Sigmoid colon (tissue), 7 donors: ENCODE data around the gene TSC22D1. TPM values are rescaled to one million over a fixed set of nuclear protein-coding genes. Genes with fewer than 3 reads are reported as not detected.

Experiments
- DNase-seq: peaks from one replicate; pipeline ENCODE4 v3.0.0-alpha.2; 2019
- H3K27ac ChIP-seq, 4 donors: fragments of 200-600 bp; sonication (generic); one replicate each; pipeline ENCODE4 v1.5.1; 2016 to 2019; ENCODE audit warnings: mild to moderate bottlenecking in 1 of 4
- H3K27me3 ChIP-seq, 3 donors: fragments of 200-600 bp; sonication (generic); one replicate each; pipeline ENCODE4 v1.5.1; 2019; ENCODE audit warnings: mild to moderate bottlenecking in 1 of 3
- H3K36me3 ChIP-seq, 4 donors: fragments of 200-600 bp; sonication (generic); one replicate each; pipeline ENCODE4 v1.5.1; 2016 to 2019
- H3K4me1 ChIP-seq, 4 donors: fragments of 200-600 bp; sonication (generic); one replicate each; pipeline ENCODE4 v1.5.1; 2017 to 2019
- H3K4me3 ChIP-seq, 4 donors: fragments of 200-600 bp; sonication (generic); one replicate each; pipeline ENCODE4 v1.5.1; 2017 to 2019; ENCODE audit warnings: mild to moderate bottlenecking in 2 of 4, moderate library complexity in 1 of 4
- H3K9me3 ChIP-seq, 4 donors: fragments of 200-600 bp in 3 of 4; sonication (generic) in 3 of 4; one replicate each; pipeline versions ENCODE4 v1.5.1 to v1.6.1; 2013 to 2019
- CTCF ChIP-seq, 4 experiments: fragments of 450-650 bp in 3 of 4; fragments of 200-600 bp in 1 of 4; IDR thresholded peaks; one replicate each; pipeline ENCODE4 v1.5.1; 2016 to 2019; ENCODE audit warnings: antibody characterized with exemption in 4 of 4, mild to moderate bottlenecking in 3 of 4, moderate library complexity in 2 of 4
- EP300 ChIP-seq, 4 donors: sonication (generic); formaldehyde crosslinking; IDR thresholded peaks; one replicate each; pipeline ENCODE4 v1.6.1; 2017; ENCODE audit warnings: antibody characterized with exemption in 4 of 4
- POLR2A ChIP-seq, 2 donors: fragments of 450-650 bp; IDR thresholded peaks; one replicate each; pipeline ENCODE4 v1.6.1; 2016; ENCODE audit warnings: antibody characterized with exemption in 2 of 2, mild to moderate bottlenecking in 2 of 2, moderate library complexity in 2 of 2
- POLR2AphosphoS5 ChIP-seq, 4 donors: sonication (generic); formaldehyde crosslinking; IDR thresholded peaks; one replicate each; pipeline ENCODE4 v1.6.1; 2017; ENCODE audit warnings: antibody characterized with exemption in 4 of 4
- WGBS, 2 donors: extraction: QIAGEN DNeasy Blood & Tissue Kit; methylation state at CpG; one replicate each; pipeline ENCODE4 v1.1.7; 2013; 5-methylcytosine and 5-hydroxymethylcytosine counted together
- intact Hi-C: fragments of 100-400 bp; cut with DNase I; formaldehyde crosslinking; loops from one replicate; pipeline ENCODE4 v1.15.1; 2023
- polyA plus RNA-seq, 3 donors: library from polyadenylated mRNA; stranded (reverse); fragments of 200-250 nt; gene quantifications; one replicate each; pipeline ENCODE4 v1.2.3, GENCODE V29; 2013
- total RNA-seq, 4 donors: library from RNA; depleted of rRNA; stranded (reverse); fragments of >200 nt; gene quantifications; one replicate each; pipeline ENCODE4 v1.1.0, GENCODE V29; 2016
- donor health status: healthy with polysubstance abuse.
- donor health status: Bipolar disorder and iron deficiency.
- donor health status: healthy.

The TSC22D1 gene
- total and polyA plus RNA-seq, 7 donors: 121 to 225 (median 176) TPM

GRCh38 chr13:44422755-44423643 lies 153.1 kb downstream of the TSC22D1 start:
- 75 to 84% methylated on average over 15 of the region's 15 CpGs for WGBS, 2 donors
- Histone ChIP-seq H3K27me3 (no peaks in the 10 kb centered on the region), H3K27ac (no peak overlapping the region), H3K4me3 (no peak overlapping the region), H3K9me3 (no peaks in the 10 kb centered on the region), H3K4me1 (no peaks in the 10 kb centered on the region), H3K36me3 (no peaks in the 10 kb centered on the region)
- intact Hi-C loops: no loop called here
- TF ChIP-seq EP300 (IDR thresholded peaks at IDR 0.05) (no peak), POLR2AphosphoS5 (IDR thresholded peaks at IDR 0.05) (no peak), CTCF (IDR thresholded peaks at IDR 0.05) (no peak), POLR2A (IDR thresholded peaks at IDR 0.05) (no peak)
- no peak for DNase-seq

- TF ChIP-seq POLR2A (IDR thresholded peaks at IDR 0.05) (no peak), EP300 (IDR thresholded peaks at IDR 0.05) (no peak), POLR2AphosphoS5 (IDR thresholded peaks at IDR 0.05) (no peak), CTCF (IDR thresholded peaks at IDR 0.05) (no peak)
- Histone ChIP-seq H3K27ac (no peak overlapping the region), H3K27me3 (no peaks in the 10 kb centered on the region), H3K4me1 (no peaks in the 10 kb centered on the region), H3K4me3 (no peak overlapping the region), H3K36me3 (no peaks in the 10 kb centered on the region), H3K9me3 (no peaks in the 10 kb centered on the region)
- intact Hi-C loops: no loop called here
- 94 to 95% methylated on average over 2 of the region's 2 CpGs for WGBS, 2 donors
- DNase-seq: no peak
Observed at GRCh38 chr13:44421853-44422525, 154.1 kb downstream of the TSC22D1 start.

- WGBS, 2 donors: 84 to 87% methylated on average over 15 of the region's 15 CpGs
- Histone ChIP-seq H3K4me1 (no peaks in the 10 kb centered on the region), H3K9me3 (no peaks in the 10 kb centered on the region), H3K4me3 (no peak overlapping the region), H3K27ac (no peak overlapping the region), H3K36me3 (no peaks in the 10 kb centered on the region), H3K27me3 (no peaks in the 10 kb centered on the region)
- DNase-seq: no peak
- intact Hi-C loops: no loop called here
- no peak for TF ChIP-seq POLR2A (IDR thresholded peaks at IDR 0.05)
- no peak for TF ChIP-seq EP300 (IDR thresholded peaks at IDR 0.05)
- no peak for TF ChIP-seq POLR2AphosphoS5 (IDR thresholded peaks at IDR 0.05)
- TF ChIP-seq CTCF (IDR thresholded peaks at IDR 0.05): no peak
Observed at GRCh38 chr13:44420376-44421220, 155.5 kb downstream of the TSC22D1 start.

- intact Hi-C loops: no loop called here
- Histone ChIP-seq H3K36me3 (no peaks in the 10 kb centered on the region), H3K27me3 (no peaks in the 10 kb centered on the region), H3K9me3 (no peaks in the 10 kb centered on the region), H3K27ac (no peak overlapping the region), H3K4me1 (no peaks in the 10 kb centered on the region), H3K4me3 (no peak overlapping the region)
- WGBS, 2 donors: 79 to 83% methylated on average over 7 of the region's 7 CpGs
- no peak for DNase-seq
- no peak for TF ChIP-seq POLR2AphosphoS5 (IDR thresholded peaks at IDR 0.05)
- TF ChIP-seq CTCF (IDR thresholded peaks at IDR 0.05): no peak
- no peak for TF ChIP-seq EP300 (IDR thresholded peaks at IDR 0.05)
- TF ChIP-seq POLR2A (IDR thresholded peaks at IDR 0.05): no peak
Observed at GRCh38 chr13:44417876-44418275, 158.3 kb downstream of the TSC22D1 start.
